Transverse colon (tissue), 4 donors: ENCODE results near the gene FTCD.
A peak's percentile ranks its signal among the peaks of the same experiment; 100 is the strongest.

Source experiments
- CTCF ChIP-seq, 5 experiments: fragments of 200-600 bp in 3 of 5; fragments of 450-650 bp in 2 of 5; sonication (generic) in 3 of 5; IDR thresholded peaks; 1 replicate in 2 of 5; 2 replicates in 3 of 5; pipeline ENCODE4 v1.5.1; 2016 to 2017; ENCODE audit warnings: antibody characterized with exemption in 5 of 5, inconsistent platforms in 3 of 5, mild to moderate bottlenecking in 2 of 5, moderate library complexity in 1 of 5
- POLR2A ChIP-seq: fragments of 450-650 bp; IDR thresholded peaks from one replicate; pipeline ENCODE4 v1.6.1; 2016; ENCODE audit warnings: antibody characterized with exemption, mild to moderate bottlenecking, moderate library complexity
- POLR2AphosphoS5 ChIP-seq, 3 donors: sonication (generic); formaldehyde crosslinking; IDR thresholded peaks; one replicate each; pipeline ENCODE4 v1.6.1; 2016; ENCODE audit warnings: antibody characterized with exemption in 3 of 3

GRCh38 chr21:46100426-46100825, 55.0 kb downstream of the FTCD start:
- TF ChIP-seq CTCF (IDR thresholded peaks at IDR 0.05) (no peak), POLR2A (no peak), POLR2AphosphoS5 (IDR thresholded peaks at IDR 0.05) (peak in 2 of 3 donors; percentile 9 to 20)
